ENCODE measurements around the gene PPP1R15B. TPM values are rescaled to one million over a fixed set of nuclear protein-coding genes. Genes with fewer than 3 reads are reported as not detected.

PPP1R15B gene
- total and polyA plus RNA-seq, 10 of the 15 experiments (the other 5 are each of a cell fraction or from before 2014, with no cell fraction given) = 13.9 to 38.1 (median 26.5) TPM

- no peak for TF ChIP-seq E2F8 (IDR thresholded peaks at IDR 0.05; ENCODE audit: low read depth, partially characterized antibody)
- no peak for TF ChIP-seq BCL11A (IDR thresholded peaks at IDR 0.05; ENCODE audit: low read depth, low read length)
- TF ChIP-seq SRF (IDR thresholded peaks at IDR 0.05; ENCODE audit: low read depth in 2 of 2, low read length in 2 of 2) = no peak
Measured at GRCh38 chr1:204459706-204460105, 48.1 kb upstream of the PPP1R15B start (continued).

- Histone ChIP-seq H3K79me2 (ENCODE audit: control insufficient read depth, insufficient read depth, low read length) (no peaks in the 10 kb centered on the region), H2AFZ (ENCODE audit: control insufficient read depth, low read depth, low read length) (no peak overlapping the region), H3K9ac (ENCODE audit: control insufficient read depth, insufficient read depth, low read length) (no peak overlapping the region), H4K20me1 (ENCODE audit: control insufficient read depth, insufficient read depth) (no peaks in the 10 kb centered on the region), H3K27ac (ENCODE audit: control insufficient read depth, insufficient read depth) (no peak overlapping the region), H3K4me2 (ENCODE audit: control insufficient read depth, insufficient read depth) (no peak overlapping the region), H3K27me3 (replicated peaks in 1 of 2; ENCODE audit: control insufficient read depth in 2 of 2, insufficient read depth in 2 of 2, low read length in 1 of 2) (no peaks in the 10 kb centered on the region), H3K36me3 (ENCODE audit: control insufficient read depth in 2 of 2, insufficient read depth in 2 of 2, low read length in 1 of 2) (peaks cover 3 to 8% of the 10 kb centered on the region in 2 experiments), H3K4me3 (no peak overlapping the region), H3K9me3 (replicated peaks; ENCODE audit: control insufficient read depth, insufficient read depth, low read length) (no peaks in the 10 kb centered on the region), H3K4me1 (ENCODE audit: control insufficient read depth, insufficient read depth, low read length) (peaks cover 27% of the 10 kb centered on the region)
- no peak for DNase-seq (ENCODE audit: low read depth, low spot score)
- TF ChIP-seq NRF1 (conservative IDR thresholded peaks at IDR 0.05; ENCODE audit: low read depth, low read length) (no peak), CBX5 (IDR thresholded peaks at IDR 0.05; ENCODE audit: low read depth) (no peak), MEF2B (IDR thresholded peaks at IDR 0.05; ENCODE audit: partially characterized antibody, poor library complexity, severe bottlenecking) (no peak), SPI1 (IDR thresholded peaks at IDR 0.05; ENCODE audit: borderline replicate concordance, insufficient read depth, low read depth, low read length) (no peak), CTCF (IDR thresholded peaks at IDR 0.05 in 2 of 3, conservative IDR thresholded peaks at IDR 0.05 in 1 of 3; ENCODE audit: control insufficient read depth in 2 of 3, extremely low read depth in 1 of 3, insufficient read depth in 1 of 3, low read depth in 3 of 3, low read length in 3 of 3) (no peak), USF2 (IDR thresholded peaks at IDR 0.05; ENCODE audit: borderline replicate concordance, low read depth, low read length) (no peak), RBBP5 (conservative IDR thresholded peaks at IDR 0.05) (no peak), PAX5 (IDR thresholded peaks at IDR 0.05; ENCODE audit: borderline replicate concordance, low read depth, low read length) (no peak), MTA3 (IDR thresholded peaks at IDR 0.05; ENCODE audit: borderline replicate concordance, low read length) (no peak), MXI1 (IDR thresholded peaks at IDR 0.05; ENCODE audit: low read depth, low read length) (no peak), POU2F2 (IDR thresholded peaks at IDR 0.05; ENCODE audit: borderline replicate concordance, low read depth, low read length) (no peak), WRNIP1 (IDR thresholded peaks at IDR 0.05; ENCODE audit: borderline replicate concordance, low read depth, low read length) (no peak)
- TF ChIP-seq, protein P1, sequence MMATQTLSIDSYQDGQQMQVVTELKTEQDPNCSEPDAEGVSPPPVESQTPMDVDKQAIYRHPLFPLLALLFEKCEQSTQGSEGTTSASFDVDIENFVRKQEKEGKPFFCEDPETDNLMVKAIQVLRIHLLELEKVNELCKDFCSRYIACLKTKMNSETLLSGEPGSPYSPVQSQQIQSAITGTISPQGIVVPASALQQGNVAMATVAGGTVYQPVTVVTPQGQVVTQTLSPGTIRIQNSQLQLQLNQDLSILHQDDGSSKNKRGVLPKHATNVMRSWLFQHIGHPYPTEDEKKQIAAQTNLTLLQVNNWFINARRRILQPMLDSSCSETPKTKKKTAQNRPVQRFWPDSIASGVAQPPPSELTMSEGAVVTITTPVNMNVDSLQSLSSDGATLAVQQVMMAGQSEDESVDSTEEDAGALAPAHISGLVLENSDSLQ (IDR thresholded peaks at IDR 0.05) = no peak
- no TSS peak for BruUV-seq (replicated peaks)
- intact Hi-C loops (cut with micrococcal nuclease; ENCODE audit: unreplicated experiment) = no loop called here
- ChIA-PET CTCF (interaction anchor here (1.0 to 51.8 kb wide), 3 partner anchors 9 to 33 kb away, joined by 5 to 2021 read pairs (median 17); partner anchors contain the start of gene PIK3C2B), SMC1A (ENCODE audit: uncharacterized antibody, unreplicated experiment) (interaction anchor here (1.4 to 3.6 kb wide), 5 partner anchors 9 to 43 kb away, joined by 3 to 10 read pairs (median 6); no protein-coding TSS in a partner anchor), RAD21 (ENCODE audit: unreplicated experiment) (interaction anchor here (1.2 kb wide), 1 partner anchor 11 kb away, joined by 3 read pairs; no protein-coding TSS in a partner anchor), POLR2A (interaction anchor here (1.4 kb wide), 1 partner anchor 38 kb away, joined by 4 read pairs; no protein-coding TSS in a partner anchor)
- WGBS (ENCODE audit: insufficient coverage, insufficient replicate concordance, low lambda C conversion rate, missing lambda C conversion rate) = 72% methylated on average over 5 of the region's 5 CpGs
- FAIRE-seq = no peak
- ATAC-seq = no peak
- in situ Hi-C loops (cut with MboI) = no loop called here
Measured at GRCh38 chr1:204457666-204458065, 46.0 kb upstream of the PPP1R15B start.

Data from GM12878 (cell line).